Measurements from ENCODE around the gene MTMR3.

MTMR3 gene

DNA sequence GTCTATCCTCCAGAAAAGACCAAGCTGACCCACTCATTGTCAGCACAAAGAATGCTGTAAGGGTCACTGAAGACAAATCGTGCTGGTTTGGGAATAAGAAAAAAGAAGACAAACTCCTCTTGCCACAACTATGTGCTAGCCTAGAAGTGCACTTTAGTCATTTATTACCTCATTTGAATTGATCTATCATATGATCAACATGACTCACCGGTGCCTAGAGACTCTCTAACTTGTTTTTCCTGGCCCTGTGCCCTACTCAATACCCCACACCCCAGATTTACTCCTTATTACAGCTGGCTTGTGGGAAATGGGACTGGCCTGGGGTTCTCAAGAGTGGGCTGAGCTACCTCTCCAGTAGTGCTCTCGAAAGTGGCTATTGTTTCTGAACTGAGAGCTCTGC, 161.4 kb downstream of the MTMR3 start:
- no peak for DNase-seq
- H4K20me1 ChIP-seq (ENCODE audit: insufficient read depth, low read length), result no peaks in the 10 kb centered on the region
- no peak overlapping the region for H3K27ac ChIP-seq (ENCODE audit: low read length)
- no peak overlapping the region for H3K4me3 ChIP-seq (ENCODE audit: low read length)
- TF ChIP-seq, protein P1, sequence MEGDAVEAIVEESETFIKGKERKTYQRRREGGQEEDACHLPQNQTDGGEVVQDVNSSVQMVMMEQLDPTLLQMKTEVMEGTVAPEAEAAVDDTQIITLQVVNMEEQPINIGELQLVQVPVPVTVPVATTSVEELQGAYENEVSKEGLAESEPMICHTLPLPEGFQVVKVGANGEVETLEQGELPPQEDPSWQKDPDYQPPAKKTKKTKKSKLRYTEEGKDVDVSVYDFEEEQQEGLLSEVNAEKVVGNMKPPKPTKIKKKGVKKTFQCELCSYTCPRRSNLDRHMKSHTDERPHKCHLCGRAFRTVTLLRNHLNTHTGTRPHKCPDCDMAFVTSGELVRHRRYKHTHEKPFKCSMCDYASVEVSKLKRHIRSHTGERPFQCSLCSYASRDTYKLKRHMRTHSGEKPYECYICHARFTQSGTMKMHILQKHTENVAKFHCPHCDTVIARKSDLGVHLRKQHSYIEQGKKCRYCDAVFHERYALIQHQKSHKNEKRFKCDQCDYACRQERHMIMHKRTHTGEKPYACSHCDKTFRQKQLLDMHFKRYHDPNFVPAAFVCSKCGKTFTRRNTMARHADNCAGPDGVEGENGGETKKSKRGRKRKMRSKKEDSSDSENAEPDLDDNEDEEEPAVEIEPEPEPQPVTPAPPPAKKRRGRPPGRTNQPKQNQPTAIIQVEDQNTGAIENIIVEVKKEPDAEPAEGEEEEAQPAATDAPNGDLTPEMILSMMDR (IDR thresholded peaks at IDR 0.05; ENCODE audit: low read length), result no peak
- TF ChIP-seq EZH2 (optimal IDR thresholded peaks at IDR 0.05; ENCODE audit: low read depth, low read length) (no peak), EZH2phosphoT487 (IDR thresholded peaks at IDR 0.05; ENCODE audit: low read length) (no peak)
- no peaks in the 10 kb centered on the region for H3K79me2 ChIP-seq (ENCODE audit: low read length)
- H3K4me2 ChIP-seq (ENCODE audit: low read depth, low read length), result no peak overlapping the region
- no peaks in the 10 kb centered on the region for H3K27me3 ChIP-seq (replicated peaks; ENCODE audit: insufficient read depth, low read length)
- H3F3A ChIP-seq (ENCODE audit: insufficient read depth, low read length), result no peaks in the 10 kb centered on the region
- H3K36me3 ChIP-seq (replicated peaks; ENCODE audit: insufficient read depth, low read length), result no peaks in the 10 kb centered on the region
- H3K9me2 ChIP-seq (replicated peaks; ENCODE audit: insufficient read depth, low read length), result no peaks in the 10 kb centered on the region
- H2AFZ ChIP-seq (ENCODE audit: low read length), result no peak overlapping the region
- H3K9me3 ChIP-seq (replicated peaks; ENCODE audit: insufficient read depth, low read length), result no peaks in the 10 kb centered on the region
- no peaks in the 10 kb centered on the region for H3K4me1 ChIP-seq (ENCODE audit: low read length)
- no peak overlapping the region for H3K9ac ChIP-seq (ENCODE audit: low read length)

DNA sequence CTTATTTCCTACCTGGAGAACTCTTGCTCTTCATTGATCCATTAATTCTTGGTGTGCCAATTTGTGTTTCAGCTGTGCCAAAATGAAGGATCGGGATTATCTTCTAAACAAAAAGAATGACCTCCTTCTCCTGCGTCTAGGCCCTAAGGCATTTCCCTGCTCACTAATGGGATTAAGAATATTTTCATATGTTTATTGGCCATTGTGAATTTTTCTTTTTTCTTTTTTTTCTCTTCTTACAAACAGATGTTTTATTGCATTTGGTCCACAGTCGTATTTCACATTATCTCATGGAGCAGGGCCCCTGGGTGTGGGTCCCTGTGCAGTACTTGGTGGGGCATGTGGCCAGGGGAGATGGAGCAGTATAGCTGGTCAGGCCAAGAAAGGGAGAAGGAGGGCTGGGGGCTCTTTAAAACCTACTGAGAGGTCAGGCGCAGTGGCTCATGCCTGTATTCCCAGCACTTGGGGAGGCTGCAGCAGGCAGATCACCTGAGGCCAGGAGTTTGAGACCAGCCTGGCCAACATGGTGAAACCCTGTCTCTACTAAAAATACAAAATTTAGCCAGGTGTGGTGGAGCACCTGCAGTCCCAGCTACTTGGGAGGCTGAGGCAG, 162.0 kb downstream of the MTMR3 start:
- no peak overlapping the region for H3K4me3 ChIP-seq (ENCODE audit: low read length)

DNA sequence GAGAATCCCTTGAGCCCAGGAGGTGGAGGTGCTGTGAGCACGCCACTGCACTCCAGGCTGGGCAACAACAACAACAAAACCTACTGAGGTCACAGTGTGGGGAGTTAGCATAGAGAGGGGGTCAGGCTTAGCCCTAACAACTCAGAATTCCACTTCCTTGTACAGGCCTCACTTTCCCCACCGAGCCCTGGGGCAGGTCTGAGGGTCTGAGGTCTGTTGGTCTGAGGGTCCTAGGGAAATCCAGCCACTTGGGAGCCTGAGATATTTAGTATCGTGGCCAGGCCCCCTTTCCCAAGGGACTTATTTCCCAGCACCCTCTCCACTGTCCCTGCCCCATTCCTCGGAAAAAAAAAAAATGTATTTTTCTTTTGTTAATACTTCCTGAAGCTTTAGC, 162.5 kb downstream of the MTMR3 start:
- Histone ChIP-seq H3K4me2 (ENCODE audit: low read depth, low read length) (no peak overlapping the region), H4K20me1 (ENCODE audit: insufficient read depth, low read length) (no peaks in the 10 kb centered on the region), H3F3A (ENCODE audit: insufficient read depth, low read length) (no peaks in the 10 kb centered on the region), H3K27me3 (replicated peaks; ENCODE audit: insufficient read depth, low read length) (no peaks in the 10 kb centered on the region), H3K9ac (ENCODE audit: low read length) (no peak overlapping the region), H2AFZ (ENCODE audit: low read length) (no peak overlapping the region), H3K36me3 (replicated peaks; ENCODE audit: insufficient read depth, low read length) (no peaks in the 10 kb centered on the region), H3K9me2 (replicated peaks; ENCODE audit: insufficient read depth, low read length) (no peaks in the 10 kb centered on the region), H3K4me1 (ENCODE audit: low read length) (no peaks in the 10 kb centered on the region), H3K27ac (ENCODE audit: low read length) (no peak overlapping the region), H3K9me3 (replicated peaks; ENCODE audit: insufficient read depth, low read length) (no peaks in the 10 kb centered on the region), H3K79me2 (ENCODE audit: low read length) (no peaks in the 10 kb centered on the region), H3K4me3 (ENCODE audit: low read length) (no peak overlapping the region)
- no peak for TF ChIP-seq EZH2 (optimal IDR thresholded peaks at IDR 0.05; ENCODE audit: low read depth, low read length)
- no peak for DNase-seq

More for the DNA sequence above, 162.0 kb downstream of the MTMR3 start:
- Histone ChIP-seq H3K27me3 (replicated peaks; ENCODE audit: insufficient read depth, low read length) (no peaks in the 10 kb centered on the region), H3K9me3 (replicated peaks; ENCODE audit: insufficient read depth, low read length) (no peaks in the 10 kb centered on the region), H3K9me2 (replicated peaks; ENCODE audit: insufficient read depth, low read length) (no peaks in the 10 kb centered on the region), H3K9ac (ENCODE audit: low read length) (no peak overlapping the region), H3F3A (ENCODE audit: insufficient read depth, low read length) (no peaks in the 10 kb centered on the region), H4K20me1 (ENCODE audit: insufficient read depth, low read length) (no peaks in the 10 kb centered on the region), H3K79me2 (ENCODE audit: low read length) (no peaks in the 10 kb centered on the region), H3K4me1 (ENCODE audit: low read length) (no peaks in the 10 kb centered on the region), H2AFZ (ENCODE audit: low read length) (no peak overlapping the region), H3K36me3 (replicated peaks; ENCODE audit: insufficient read depth, low read length) (no peaks in the 10 kb centered on the region), H3K4me2 (ENCODE audit: low read depth, low read length) (no peak overlapping the region), H3K27ac (ENCODE audit: low read length) (no peak overlapping the region)
- no peak for DNase-seq
- TF ChIP-seq EZH2phosphoT487 (IDR thresholded peaks at IDR 0.05; ENCODE audit: low read length) (no peak), EZH2 (optimal IDR thresholded peaks at IDR 0.05; ENCODE audit: low read depth, low read length) (no peak)
- TF ChIP-seq, protein P1 (IDR thresholded peaks at IDR 0.05; ENCODE audit: low read length), result no peak

DNA sequence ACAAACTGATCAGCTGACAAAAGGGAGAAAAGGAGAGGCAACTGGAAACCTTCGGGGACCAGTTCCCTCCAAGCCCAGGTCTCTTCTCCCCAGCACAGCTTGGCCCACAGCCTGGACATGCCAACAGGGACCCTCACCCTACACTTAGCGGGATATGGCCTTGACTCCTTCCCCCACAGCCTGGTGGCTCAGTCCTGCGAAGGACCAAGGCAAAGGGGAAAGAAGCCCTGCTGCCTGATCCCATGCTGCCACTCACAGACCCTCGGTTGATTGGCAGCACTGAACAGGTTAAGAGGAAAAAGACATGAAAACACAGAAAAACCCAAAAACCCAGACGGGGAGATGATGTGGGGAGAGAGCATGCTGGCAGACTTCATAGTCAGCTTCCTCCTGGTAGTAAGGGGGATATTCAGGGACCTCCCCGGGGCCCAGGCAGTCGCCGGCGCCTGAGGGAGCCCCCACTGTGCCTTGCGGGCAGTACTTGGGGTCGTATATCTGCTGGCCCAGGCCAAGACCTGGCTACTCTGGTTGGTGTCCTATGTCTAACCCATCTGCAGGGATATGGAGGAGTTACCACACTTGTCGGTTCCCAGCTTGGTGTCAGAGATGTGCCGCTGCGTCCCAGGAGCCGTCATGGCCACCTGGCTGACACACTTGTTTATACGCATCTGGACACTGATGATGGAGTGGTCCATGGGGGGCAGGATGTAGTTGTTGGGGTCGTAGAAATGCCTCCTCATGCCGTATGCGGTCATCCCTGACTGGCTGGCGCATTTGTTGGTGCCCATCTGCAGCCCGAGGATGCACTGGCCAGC, 163.1 kb downstream of the MTMR3 start:
- H3F3A ChIP-seq (ENCODE audit: insufficient read depth, low read length), result no peaks in the 10 kb centered on the region
- no peaks in the 10 kb centered on the region for H3K79me2 ChIP-seq (ENCODE audit: low read length)
- no peak overlapping the region for H3K4me2 ChIP-seq (ENCODE audit: low read depth, low read length)
- no peak overlapping the region for H2AFZ ChIP-seq (ENCODE audit: low read length)
- TF ChIP-seq EZH2phosphoT487 (IDR thresholded peaks at IDR 0.05; ENCODE audit: low read length) (no peak), EZH2 (optimal IDR thresholded peaks at IDR 0.05; ENCODE audit: low read depth, low read length) (no peak)
- TF ChIP-seq, protein P1 (IDR thresholded peaks at IDR 0.05; ENCODE audit: low read length), result no peak
- DNase-seq, result no peak
- no peak overlapping the region for H3K4me3 ChIP-seq (ENCODE audit: low read length)
- no peaks in the 10 kb centered on the region for H3K9me3 ChIP-seq (replicated peaks; ENCODE audit: insufficient read depth, low read length)
- H4K20me1 ChIP-seq (ENCODE audit: insufficient read depth, low read length), result no peaks in the 10 kb centered on the region
- no peak overlapping the region for H3K9ac ChIP-seq (ENCODE audit: low read length)
- H3K27ac ChIP-seq (ENCODE audit: low read length), result no peak overlapping the region
- no peaks in the 10 kb centered on the region for H3K27me3 ChIP-seq (replicated peaks; ENCODE audit: insufficient read depth, low read length)
- no peaks in the 10 kb centered on the region for H3K9me2 ChIP-seq (replicated peaks; ENCODE audit: insufficient read depth, low read length)
- H3K36me3 ChIP-seq (replicated peaks; ENCODE audit: insufficient read depth, low read length), result no peaks in the 10 kb centered on the region
- no peaks in the 10 kb centered on the region for H3K4me1 ChIP-seq (ENCODE audit: low read length)

Data from MM.1S (cell line).